H4 (cell line): ENCODE measurements around the gene VPS13D. TPM values are rescaled to one million over a fixed set of nuclear protein-coding genes. Genes with fewer than 3 reads are reported as not detected.

ENCODE experiments used
- DNase-seq: peaks from one replicate; pipeline ENCODE4 v3.0.0-alpha.2; 2015; ENCODE audit warnings: low spot score
- total RNA-seq: library from RNA; depleted of rRNA; stranded (reverse); fragments of >200 nt; shearing (Covaris generic); gene quantifications from 2 replicates; pipeline ENCODE4 v1.2.3, GENCODE V29; 2014

The VPS13D gene
- total RNA-seq, 1 experiment from 2014 or later: 9.6 TPM

- no peak for DNase-seq
Observed at GRCh38 chr1:12230549-12231275, 882 bp downstream of the VPS13D start.

- no peak for DNase-seq
Observed at GRCh38 chr1:12231276-12231595, 1.4 kb downstream of the VPS13D start.

GRCh38 chr1:12232221-12232620 lies 2.4 kb downstream of the VPS13D start:
- no peak for DNase-seq

GRCh38 chr1:12244078-12244477 lies 14.2 kb downstream of the VPS13D start:
- no peak for DNase-seq

GRCh38 chr1:12244585-12244984 lies 14.8 kb downstream of the VPS13D start:
- no peak for DNase-seq

GRCh38 chr1:12245116-12245515 lies 15.3 kb downstream of the VPS13D start:
- no peak for DNase-seq

GRCh38 chr1:12245733-12246132 lies 15.9 kb downstream of the VPS13D start:
- DNase-seq: no peak

GRCh38 chr1:12246584-12246983 lies 16.8 kb downstream of the VPS13D start:
- DNase-seq: no peak

- no peak for DNase-seq
Observed at GRCh38 chr1:12249181-12249580, 19.4 kb downstream of the VPS13D start.

GRCh38 chr1:12249748-12250147 lies 19.9 kb downstream of the VPS13D start:
- DNase-seq: no peak

- DNase-seq: no peak
Observed at GRCh38 chr1:12251442-12251841, 21.6 kb downstream of the VPS13D start.

- DNase-seq: no peak
Observed at GRCh38 chr1:12255913-12256312, 26.1 kb downstream of the VPS13D start.

GRCh38 chr1:12258272-12258671 lies 28.4 kb downstream of the VPS13D start:
- DNase-seq: no peak

GRCh38 chr1:12269351-12269750 lies 39.5 kb downstream of the VPS13D start:
- DNase-seq: no peak

- no peak for DNase-seq
Observed at GRCh38 chr1:12271033-12271432, 41.2 kb downstream of the VPS13D start.

- no peak for DNase-seq
Observed at GRCh38 chr1:12272770-12273169, 42.9 kb downstream of the VPS13D start.

GRCh38 chr1:12275370-12275769 lies 45.5 kb downstream of the VPS13D start:
- no peak for DNase-seq

- DNase-seq: peak; percentile 33
Observed at GRCh38 chr1:12276225-12276624, 46.4 kb downstream of the VPS13D start.

GRCh38 chr1:12279003-12279402 lies 49.2 kb downstream of the VPS13D start:
- no peak for DNase-seq

GRCh38 chr1:12279728-12280464 lies 50.1 kb downstream of the VPS13D start:
- no peak for DNase-seq

GRCh38 chr1:12282142-12282541 lies 52.3 kb downstream of the VPS13D start:
- no peak for DNase-seq

- no peak for DNase-seq
Observed at GRCh38 chr1:12284486-12284885, 54.7 kb downstream of the VPS13D start.

GRCh38 chr1:12285496-12286143 lies 55.8 kb downstream of the VPS13D start:
- DNase-seq: no peak
